Pancreas (tissue), 10 donors: ENCODE data around the gene GRK2. TPM values are rescaled to one million over a fixed set of nuclear protein-coding genes. Genes with fewer than 3 reads are reported as not detected.

ENCODE experiments used
- ATAC-seq, 4 donors: fragments of 200-7000 bp; cut with Tn5 transposase; one replicate each; pipeline versions ENCODE4 v1.8.0 to v1.9.1; 2020; ENCODE audit warnings: mild to moderate bottlenecking in 4 of 4, moderate library complexity in 4 of 4
- DNase-seq, 6 donors: peaks; one replicate each; pipeline ENCODE4 v3.0.0-alpha.2; 2020
- FAIRE-seq: peaks from 2 replicates; lab custom pipeline; 2012; peaks lifted over from hg19 to GRCh38; lab: Jason Lieb, UNC
- H3K27ac ChIP-seq, 4 donors: fragments of 200-600 bp; sonication (generic); 1 replicate in 3 of 4; 2 replicates in 1 of 4; pipeline versions ENCODE4 v1.5.0 to v1.8.0; 2020
- H3K27me3 ChIP-seq, 4 donors: fragments of 200-600 bp; one replicate each; pipeline ENCODE4 v1.8.0; 2021
- H3K36me3 ChIP-seq, 3 donors: fragments of 200-600 bp; sonication (generic) in 1 of 3; one replicate each; pipeline versions ENCODE4 v1.5.0 to v1.8.0; 2020 to 2021
- H3K4me1 ChIP-seq, 3 donors: fragments of 200-600 bp; one replicate each; pipeline ENCODE4 v1.8.0; 2021
- H3K4me3 ChIP-seq, 4 donors: fragments of 200-600 bp; sonication (generic) in 2 of 4; one replicate each; pipeline versions ENCODE4 v1.5.0 to v1.8.0; 2020 to 2021
- H3K9me3 ChIP-seq, 4 donors: fragments of 200-600 bp; one replicate each; pipeline ENCODE4 v1.8.0; 2021
- CTCF ChIP-seq, 4 donors: fragments of 200-600 bp; sonication (generic) in 3 of 4; IDR thresholded peaks; one replicate each; pipeline versions ENCODE4 v1.5.0 to v1.8.0; 2021; ENCODE audit warnings: antibody characterized with exemption in 4 of 4
- WGBS, 2 donors: extraction: QIAGEN DNeasy Blood & Tissue Kit; methylation state at CpG; one replicate each; pipeline ENCODE4 v1.1.7; 2013; 5-methylcytosine and 5-hydroxymethylcytosine counted together
- intact Hi-C, 3 donors: fragments of 100-400 bp; cut with DNase I; formaldehyde crosslinking; loops; one replicate each; pipeline versions ENCODE4 v1.11.1 to v1.14.2; 2022
- polyA plus RNA-seq, 2 donors: library from polyadenylated mRNA; stranded (reverse); fragments of 200-250 nt; gene quantifications; one replicate each; pipeline ENCODE4 v1.2.3, GENCODE V29; 2013
- total RNA-seq, 6 donors: library from RNA; stranded (reverse); fragmentation: NEBNext Ultra II Directional in 4 of 6; extraction: Animal tissue kit (Norgen Biotek cat#: 25700) in 4 of 6; gene quantifications; one replicate each; pipeline versions ENCODE4 v1.2.1 to v1.2.4, GENCODE V29; 2021 to 2023
- donor health status: healthy with polysubstance abuse.
- donor health status: DM: no; HTN: no; CAD: no; lungs with moderate emphysema.
- donor health status: DM: no; HTN: no; CAD: no.
- donor health status: control.
- donor health status: control.
- donor health status: Bipolar disorder and iron deficiency.
- donor health status: DM: yes; HTN: yes; CAD: no.
- donor health status: DM: no; HTN: no; CAD: no.
- donor health status: DM: no; HTN: no; CAD: no.
- donor health status: DM: yes; HTN: yes; CAD: no.

The GRK2 gene
- total and polyA plus RNA-seq, 8 donors, result 19.1 to 60.6 (median 24.2) TPM

GRCh38 chr11:67279589-67280340 lies 13.5 kb downstream of the GRK2 start:
- no peak for TF ChIP-seq CTCF (IDR thresholded peaks at IDR 0.05)
- ATAC-seq (no peak), FAIRE-seq (no peak), DNase-seq (peak in 1 of 6 donors; percentile 44)
- Histone ChIP-seq H3K36me3 (peaks cover 4 to 53% (median 41%) of the 10 kb centered on the region in 3 donors), H3K27ac (no peak overlapping the region), H3K4me1 (peaks cover 0 to 7% (median 0%) of the 10 kb centered on the region in 3 donors), H3K4me3 (no peak overlapping the region), H3K27me3 (no peaks in the 10 kb centered on the region), H3K9me3 (no peaks in the 10 kb centered on the region)
- 74 to 75% methylated on average over 16 to 17 of the region's 17 CpGs for WGBS, 2 donors
- intact Hi-C loops, result no loop called here

- peak in 1 of 6 donors; percentile 41 for DNase-seq
- no peaks in the 10 kb centered on the region for H3K9me3 ChIP-seq
- no peak for FAIRE-seq
- peak overlapping the region in 1 of 4 donors; percentile 28 for H3K27ac ChIP-seq
- H3K4me1 ChIP-seq, result peaks cover 0 to 3% (median 0%) of the 10 kb centered on the region in 3 donors
- 89% methylated on average over 13 of the region's 13 CpGs for WGBS, 2 donors
- no peak overlapping the region for H3K4me3 ChIP-seq
- intact Hi-C loops, result no loop called here
- no peaks in the 10 kb centered on the region for H3K27me3 ChIP-seq
- ATAC-seq, result no peak
- H3K36me3 ChIP-seq, result peaks cover 4 to 59% (median 46%) of the 10 kb centered on the region in 3 donors
- no peak for TF ChIP-seq CTCF (IDR thresholded peaks at IDR 0.05)
Measured at GRCh38 chr11:67280341-67280787, 14.1 kb downstream of the GRK2 start.

- WGBS, 2 donors, result 95 to 98% methylated on average over 30 to 31 of the region's 31 CpGs
- no peaks in the 10 kb centered on the region for H3K27me3 ChIP-seq
- TF ChIP-seq CTCF (IDR thresholded peaks at IDR 0.05), result no peak
- peak in 3 of 6 donors; percentile 28 to 74 (median 55) for DNase-seq
- H3K4me3 ChIP-seq, result no peak overlapping the region
- H3K36me3 ChIP-seq, result peaks cover 4 to 65% (median 46%) of the 10 kb centered on the region in 3 donors
- intact Hi-C loops, result no loop called here
- H3K27ac ChIP-seq, result peak overlapping the region in 1 of 4 donors; percentile 28
- H3K9me3 ChIP-seq, result no peaks in the 10 kb centered on the region
- FAIRE-seq, result no peak
- no peak for ATAC-seq
- peaks cover 0 to 3% (median 0%) of the 10 kb centered on the region in 3 donors for H3K4me1 ChIP-seq
Measured at GRCh38 chr11:67280788-67281551, 14.7 kb downstream of the GRK2 start.

- peaks cover 4 to 65% (median 46%) of the 10 kb centered on the region in 3 donors for H3K36me3 ChIP-seq
- 94 to 96% methylated on average over 27 of the region's 27 CpGs for WGBS, 2 donors
- TF ChIP-seq CTCF (IDR thresholded peaks at IDR 0.05), result no peak
- no peak for ATAC-seq
- no peaks in the 10 kb centered on the region for H3K27me3 ChIP-seq
- H3K27ac ChIP-seq, result no peak overlapping the region
- DNase-seq, result peak in 2 of 6 donors; percentile 28 to 32
- no peak overlapping the region for H3K4me3 ChIP-seq
- no peak for FAIRE-seq
- no peaks in the 10 kb centered on the region for H3K9me3 ChIP-seq
- intact Hi-C loops, result no loop called here
- H3K4me1 ChIP-seq, result peaks cover 0 to 3% (median 0%) of the 10 kb centered on the region in 3 donors
Measured at GRCh38 chr11:67281552-67282150, 15.4 kb downstream of the GRK2 start.
